RKO (cell line): ENCODE results near the gene KIF6.

Source experiments
- DNase-seq: peaks from one replicate; pipeline ENCODE4 v3.0.0-alpha.2; 2016; ENCODE audit warnings: low spot score

KIF6 gene

GRCh38 chr6:39599341-39599740, 125.9 kb downstream of the KIF6 start:
- DNase-seq: no peak

GRCh38 chr6:39594285-39594684, 130.9 kb downstream of the KIF6 start:
- no peak for DNase-seq

- DNase-seq: no peak
Measured at GRCh38 chr6:39593646-39594045, 131.6 kb downstream of the KIF6 start.

- no peak for DNase-seq
Measured at GRCh38 chr6:39590871-39591393, 134.3 kb downstream of the KIF6 start.

- no peak for DNase-seq
Measured at GRCh38 chr6:39587080-39587479, 138.1 kb downstream of the KIF6 start.

GRCh38 chr6:39585641-39586040, 139.6 kb downstream of the KIF6 start:
- DNase-seq: no peak

- no peak for DNase-seq
Measured at GRCh38 chr6:39577446-39578165, 147.6 kb downstream of the KIF6 start.

GRCh38 chr6:39576556-39577303, 148.5 kb downstream of the KIF6 start:
- DNase-seq: no peak

- no peak for DNase-seq
Measured at GRCh38 chr6:39574991-39575390, 150.2 kb downstream of the KIF6 start.

- DNase-seq: no peak
Measured at GRCh38 chr6:39573541-39573940, 151.7 kb downstream of the KIF6 start.

- DNase-seq: no peak
Measured at GRCh38 chr6:39572661-39573340, 152.4 kb downstream of the KIF6 start.

- DNase-seq: no peak
Measured at GRCh38 chr6:39568896-39569295, 156.3 kb downstream of the KIF6 start.

- no peak for DNase-seq
Measured at GRCh38 chr6:39567091-39567490, 158.1 kb downstream of the KIF6 start.

GRCh38 chr6:39566456-39566855, 158.8 kb downstream of the KIF6 start:
- DNase-seq: no peak

- no peak for DNase-seq
Measured at GRCh38 chr6:39565956-39566355, 159.3 kb downstream of the KIF6 start.

GRCh38 chr6:39563566-39564311, 161.5 kb downstream of the KIF6 start:
- no peak for DNase-seq

- no peak for DNase-seq
Measured at GRCh38 chr6:39561536-39562266, 163.5 kb downstream of the KIF6 start.

- DNase-seq: no peak
Measured at GRCh38 chr6:39560915-39561314, 164.3 kb downstream of the KIF6 start.

GRCh38 chr6:39558591-39559190, 166.5 kb downstream of the KIF6 start:
- DNase-seq: no peak

- no peak for DNase-seq
Measured at GRCh38 chr6:39558079-39558478, 167.1 kb downstream of the KIF6 start.

GRCh38 chr6:39555136-39555535, 170.1 kb downstream of the KIF6 start:
- no peak for DNase-seq
